Trophoblast cell (in vitro differentiated cells and primary cell): ENCODE measurements around the gene COL13A1.

Experiments
- DNase-seq, 2 donors: peaks; one replicate each; pipeline ENCODE4 v3.0.0-alpha.2; 2016
- H2AFZ ChIP-seq: 2 replicates; pipeline ENCODE4 v1.6.1; 2013; ENCODE audit warnings: low read length, moderate library complexity, mild to moderate bottlenecking; ENCODE audit not compliant: insufficient read depth, poor library complexity
- H2AK5ac ChIP-seq: 2 replicates; pipeline ENCODE4 v1.6.1; 2013; ENCODE audit warnings: mild to moderate bottlenecking, low read length
- H2BK120ac ChIP-seq: 2 replicates; pipeline ENCODE4 v1.6.1; 2013; ENCODE audit warnings: low read length, mild to moderate bottlenecking, moderate library complexity; ENCODE audit not compliant: insufficient read depth, poor library complexity
- H2BK12ac ChIP-seq: 2 replicates; pipeline ENCODE4 v1.6.1; 2013; ENCODE audit warnings: mild to moderate bottlenecking, low read length, moderate library complexity
- H2BK5ac ChIP-seq: 2 replicates; pipeline ENCODE4 v1.6.1; 2013; ENCODE audit warnings: low read length, low read depth, moderate library complexity, mild to moderate bottlenecking; ENCODE audit not compliant: poor library complexity
- H3K14ac ChIP-seq: 2 replicates; pipeline ENCODE4 v1.6.1; 2013; ENCODE audit warnings: mild to moderate bottlenecking, low read length
- H3K18ac ChIP-seq: 2 replicates; pipeline ENCODE4 v1.6.1; 2013; ENCODE audit warnings: mild to moderate bottlenecking, low read length
- H3K23ac ChIP-seq: 2 replicates; pipeline ENCODE4 v1.6.1; 2013; ENCODE audit warnings: low read length
- H3K27ac ChIP-seq: 2 replicates; pipeline ENCODE4 v1.5.1; 2013; ENCODE audit warnings: low read depth, mild to moderate bottlenecking, inconsistent platforms, low read length, moderate library complexity
- H3K27me3 ChIP-seq: 2 replicates; pipeline ENCODE4 v1.6.1; 2013; ENCODE audit warnings: inconsistent platforms, mild to moderate bottlenecking, low read length, moderate library complexity; ENCODE audit not compliant: insufficient read depth
- H3K36me3 ChIP-seq, 2 experiments: 1 replicate in 1 of 2; 2 replicates in 1 of 2; pipeline ENCODE4 v1.6.1; 2013; ENCODE audit warnings: low read length in 2 of 2, mild to moderate bottlenecking in 2 of 2, moderate library complexity in 1 of 2; ENCODE audit not compliant: insufficient read depth in 2 of 2, control insufficient read depth in 1 of 2
- H3K4ac ChIP-seq: 2 replicates; pipeline ENCODE4 v1.6.1; 2013; ENCODE audit warnings: low read depth, mild to moderate bottlenecking, low read length, moderate library complexity
- H3K4me1 ChIP-seq, 2 experiments: 1 replicate in 1 of 2; 2 replicates in 1 of 2; pipeline ENCODE4 v1.6.1; 2013; ENCODE audit warnings: low read length in 2 of 2, mild to moderate bottlenecking in 2 of 2, moderate library complexity in 1 of 2; ENCODE audit not compliant: insufficient read depth in 2 of 2, control insufficient read depth in 1 of 2
- H3K4me2 ChIP-seq: 2 replicates; pipeline ENCODE4 v1.6.1; 2013; ENCODE audit warnings: inconsistent platforms, mild to moderate bottlenecking, low read length, moderate library complexity
- H3K4me3 ChIP-seq: 2 replicates; pipeline ENCODE4 v1.5.1; 2013; ENCODE audit warnings: mild to moderate bottlenecking, low read depth, low read length, inconsistent platforms
- H3K79me1 ChIP-seq: one replicate; pipeline ENCODE4 v1.6.1; 2013; ENCODE audit warnings: low read length
- H3K79me2 ChIP-seq: 2 replicates; pipeline ENCODE4 v1.6.1; 2013; ENCODE audit warnings: low read length, mild to moderate bottlenecking; ENCODE audit not compliant: control insufficient read depth, insufficient read depth, poor library complexity
- H3K9ac ChIP-seq: 2 replicates; pipeline ENCODE4 v1.6.1; 2013; ENCODE audit warnings: mild to moderate bottlenecking, low read length
- H3K9me3 ChIP-seq: 2 replicates; pipeline ENCODE4 v1.6.1; 2013; ENCODE audit warnings: low read depth, mild to moderate bottlenecking, control low read depth, inconsistent platforms, low read length; ENCODE audit not compliant: insufficient read depth
- H4K12ac ChIP-seq: 2 replicates; pipeline ENCODE4 v1.6.1; 2013; ENCODE audit warnings: low read depth, mild to moderate bottlenecking, low read length, moderate library complexity
- H4K8ac ChIP-seq: 2 replicates; pipeline ENCODE4 v1.6.1; 2013; ENCODE audit warnings: low read depth, mild to moderate bottlenecking, low read length, moderate library complexity
- H4K91ac ChIP-seq: one replicate; pipeline ENCODE4 v1.6.1; 2013; ENCODE audit warnings: low read depth, mild to moderate bottlenecking, low read length, moderate library complexity
- WGBS: extraction: QIAGEN DNeasy Blood & Tissue Kit; methylation state at CpG from one replicate; pipeline ENCODE4 v1.1.7; 2013; ENCODE audit warnings: missing lambda C conversion rate; ENCODE audit not compliant: insufficient read length, insufficient coverage; ENCODE audit errors: extremely low coverage; 5-methylcytosine and 5-hydroxymethylcytosine counted together

COL13A1 gene

GRCh38 chr10:69757553-69758309 lies 44.0 kb upstream of the COL13A1 start:
- no peak overlapping the region for H3K27ac ChIP-seq
- H3K9me3 ChIP-seq = no peaks in the 10 kb centered on the region
- no peak overlapping the region for H4K91ac ChIP-seq
- no peak overlapping the region for H2AFZ ChIP-seq
- WGBS = no CpG with 5 or more reads among the region's 10 CpGs
- no peak overlapping the region for H3K4me3 ChIP-seq
- no peak for DNase-seq
- H3K18ac ChIP-seq = no peak overlapping the region
- no peaks in the 10 kb centered on the region for H3K27me3 ChIP-seq
- no peaks in the 10 kb centered on the region for H3K79me1 ChIP-seq
- no peak overlapping the region for H3K4ac ChIP-seq
- no peaks in the 10 kb centered on the region for H3K4me1 ChIP-seq
- no peak overlapping the region for H4K12ac ChIP-seq
- no peak overlapping the region for H3K9ac ChIP-seq
- H3K23ac ChIP-seq = no peak overlapping the region
- no peak overlapping the region for H3K14ac ChIP-seq
- H3K36me3 ChIP-seq = no peaks in the 10 kb centered on the region
- no peak overlapping the region for H2BK5ac ChIP-seq
- no peaks in the 10 kb centered on the region for H3K79me2 ChIP-seq
- no peak overlapping the region for H2BK12ac ChIP-seq
- no peak overlapping the region for H4K8ac ChIP-seq
- no peak overlapping the region for H3K4me2 ChIP-seq
- H2BK120ac ChIP-seq = no peak overlapping the region
- no peak overlapping the region for H2AK5ac ChIP-seq

DNA sequence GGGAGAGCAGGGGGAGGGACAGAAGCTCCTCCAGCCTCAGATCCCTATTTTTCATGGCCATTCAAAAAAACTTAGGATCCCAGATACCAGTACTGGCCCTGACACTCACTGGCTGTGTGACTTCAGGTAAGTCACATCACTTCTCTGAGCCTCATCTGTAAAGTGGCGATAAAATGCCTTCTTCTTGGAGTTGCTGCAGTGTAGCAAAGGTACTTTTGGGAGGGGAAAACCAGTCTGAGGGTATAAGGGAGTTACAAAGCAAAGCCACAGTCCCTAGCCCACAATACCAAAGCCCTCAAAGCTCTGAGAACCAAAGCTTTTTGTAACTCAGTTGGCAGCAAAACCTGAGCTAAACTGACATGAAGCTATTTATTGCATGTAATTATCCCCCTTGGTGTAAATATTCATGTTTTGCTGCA lies 43.4 kb upstream of the COL13A1 start:
- Histone ChIP-seq H3K9me3 (no peaks in the 10 kb centered on the region), H3K4ac (no peak overlapping the region), H3K9ac (no peak overlapping the region), H2AK5ac (no peak overlapping the region), H3K79me1 (no peaks in the 10 kb centered on the region), H2AFZ (no peak overlapping the region), H3K27ac (no peak overlapping the region), H4K91ac (no peak overlapping the region), H3K23ac (no peak overlapping the region), H2BK120ac (no peak overlapping the region), H4K12ac (no peak overlapping the region), H3K18ac (no peak overlapping the region), H2BK5ac (no peak overlapping the region), H3K36me3 (no peaks in the 10 kb centered on the region), H3K27me3 (no peaks in the 10 kb centered on the region), H4K8ac (no peak overlapping the region), H3K4me3 (no peak overlapping the region), H3K4me1 (no peaks in the 10 kb centered on the region), H3K79me2 (no peaks in the 10 kb centered on the region), H3K4me2 (no peak overlapping the region), H2BK12ac (no peak overlapping the region), H3K14ac (no peak overlapping the region)
- no CpG with 5 or more reads among the region's 1 CpG for WGBS
- DNase-seq = no peak

GRCh38 chr10:69759641-69760040 lies 42.1 kb upstream of the COL13A1 start:
- no peak overlapping the region for H2BK120ac ChIP-seq
- H3K9ac ChIP-seq = no peak overlapping the region
- H2BK5ac ChIP-seq = no peak overlapping the region
- H3K4me3 ChIP-seq = no peak overlapping the region
- no peak overlapping the region for H3K4ac ChIP-seq
- H4K8ac ChIP-seq = no peak overlapping the region
- H3K18ac ChIP-seq = no peak overlapping the region
- no peak overlapping the region for H3K23ac ChIP-seq
- no CpG with 5 or more reads among the region's 6 CpGs for WGBS
- H3K4me2 ChIP-seq = no peak overlapping the region
- no peaks in the 10 kb centered on the region for H3K36me3 ChIP-seq
- H3K79me1 ChIP-seq = no peaks in the 10 kb centered on the region
- no peak overlapping the region for H3K27ac ChIP-seq
- H4K91ac ChIP-seq = no peak overlapping the region
- no peaks in the 10 kb centered on the region for H3K27me3 ChIP-seq
- H4K12ac ChIP-seq = no peak overlapping the region
- H2BK12ac ChIP-seq = no peak overlapping the region
- no peak overlapping the region for H2AK5ac ChIP-seq
- H3K14ac ChIP-seq = no peak overlapping the region
- DNase-seq = no peak
- no peaks in the 10 kb centered on the region for H3K79me2 ChIP-seq
- no peak overlapping the region for H2AFZ ChIP-seq
- no peaks in the 10 kb centered on the region for H3K4me1 ChIP-seq
- no peaks in the 10 kb centered on the region for H3K9me3 ChIP-seq

- no peak overlapping the region for H2AK5ac ChIP-seq
- no peak overlapping the region for H2BK12ac ChIP-seq
- WGBS = no CpG with 5 or more reads among the region's 5 CpGs
- no peaks in the 10 kb centered on the region for H3K4me1 ChIP-seq
- no peak overlapping the region for H4K12ac ChIP-seq
- H2AFZ ChIP-seq = no peak overlapping the region
- no peak for DNase-seq
- H3K9ac ChIP-seq = no peak overlapping the region
- no peak overlapping the region for H3K27ac ChIP-seq
- no peaks in the 10 kb centered on the region for H3K36me3 ChIP-seq
- H3K79me1 ChIP-seq = no peaks in the 10 kb centered on the region
- H2BK120ac ChIP-seq = no peak overlapping the region
- no peak overlapping the region for H3K4me2 ChIP-seq
- H4K8ac ChIP-seq = no peak overlapping the region
- H3K4me3 ChIP-seq = no peak overlapping the region
- H2BK5ac ChIP-seq = no peak overlapping the region
- no peak overlapping the region for H4K91ac ChIP-seq
- no peak overlapping the region for H3K4ac ChIP-seq
- no peaks in the 10 kb centered on the region for H3K27me3 ChIP-seq
- no peak overlapping the region for H3K18ac ChIP-seq
- H3K79me2 ChIP-seq = no peaks in the 10 kb centered on the region
- no peak overlapping the region for H3K14ac ChIP-seq
- H3K23ac ChIP-seq = no peak overlapping the region
- no peaks in the 10 kb centered on the region for H3K9me3 ChIP-seq
These were observed 41.6 kb upstream of the COL13A1 start for GRCh38 chr10:69760072-69760471.
